Hematopoietic multipotent progenitor cell treated with erythropoietin and hydrocortisone succinate and interleukin-3 and kit ligand, for 8 days (in vitro differentiated cells): ENCODE measurements around the gene ZFYVE19.

ENCODE experiments used
- DNase-seq: peaks from one replicate; pipeline ENCODE4 v3.0.0-alpha.2; 2015

Gene ZFYVE19

DNA sequence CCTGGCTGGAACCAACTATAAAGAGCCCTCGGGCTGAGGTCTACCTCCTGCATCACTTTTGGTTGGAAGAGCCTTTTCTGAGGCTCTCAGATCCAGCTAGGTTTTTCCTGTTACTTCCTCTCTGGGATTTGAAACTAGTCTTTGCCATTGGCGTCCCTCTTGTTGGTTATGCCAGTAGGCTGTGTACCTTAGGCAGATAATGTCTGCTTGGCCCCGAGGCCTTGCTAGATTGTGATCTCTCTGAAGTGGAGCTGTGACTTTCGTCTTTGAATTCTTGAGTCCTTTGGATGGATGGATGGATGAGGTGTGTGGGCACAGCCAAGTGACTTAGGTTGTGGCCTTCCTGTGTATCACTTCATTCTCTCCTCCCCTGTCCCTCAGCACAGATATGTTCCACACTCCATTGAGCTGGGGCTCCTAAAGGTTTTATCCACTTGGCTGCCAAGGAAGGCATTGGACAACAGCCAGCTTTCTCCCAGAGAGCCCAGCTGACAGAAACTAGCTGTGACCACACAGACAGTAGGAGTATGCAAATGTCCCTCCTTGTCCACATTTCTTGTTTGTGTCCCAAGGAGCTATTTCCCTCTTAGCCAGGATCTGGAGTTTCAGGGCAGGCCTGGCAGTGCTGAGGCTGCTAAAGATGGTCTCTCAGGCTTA is 8.3 kb downstream of the ZFYVE19 start:
- DNase-seq = no peak

DNA sequence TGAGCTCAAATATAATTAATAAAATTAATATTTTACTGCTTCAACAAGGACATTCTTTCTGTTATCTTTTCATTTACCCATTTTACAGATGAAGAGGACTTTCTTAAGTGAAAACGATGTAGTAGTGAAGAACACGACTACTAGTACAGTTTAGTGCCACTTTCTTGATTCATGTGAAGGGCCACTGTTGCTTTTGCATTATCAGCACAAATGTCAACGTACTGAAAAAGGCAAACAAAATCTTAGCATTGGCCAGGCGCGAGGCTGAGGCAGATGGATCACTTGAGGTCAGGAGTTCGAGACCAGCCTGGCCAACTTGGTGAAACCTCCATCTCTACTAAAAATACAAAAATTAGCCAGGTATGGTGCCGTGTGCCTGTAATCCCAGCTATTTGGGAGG is 12.2 kb downstream of the ZFYVE19 start:
- DNase-seq = no peak

DNA sequence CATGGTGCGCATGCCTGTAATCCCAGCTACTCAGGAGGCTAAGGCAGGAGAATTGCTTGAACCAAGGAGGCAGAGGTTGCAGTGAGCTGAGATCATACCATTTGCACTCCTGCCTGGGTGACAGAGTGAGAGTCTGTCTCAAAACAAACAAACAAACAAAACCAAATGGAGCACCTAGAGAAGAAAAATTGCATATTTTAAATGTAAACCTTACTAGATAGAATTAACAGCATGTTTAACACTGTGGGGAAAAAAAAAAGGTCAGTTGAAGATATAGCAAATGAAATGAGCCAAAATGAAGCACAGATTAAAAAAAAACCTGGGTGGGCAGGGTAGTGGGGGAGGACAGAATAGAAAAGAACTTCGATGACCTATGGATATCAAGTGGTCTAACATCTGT is 14.3 kb downstream of the ZFYVE19 start:
- no peak for DNase-seq

DNA sequence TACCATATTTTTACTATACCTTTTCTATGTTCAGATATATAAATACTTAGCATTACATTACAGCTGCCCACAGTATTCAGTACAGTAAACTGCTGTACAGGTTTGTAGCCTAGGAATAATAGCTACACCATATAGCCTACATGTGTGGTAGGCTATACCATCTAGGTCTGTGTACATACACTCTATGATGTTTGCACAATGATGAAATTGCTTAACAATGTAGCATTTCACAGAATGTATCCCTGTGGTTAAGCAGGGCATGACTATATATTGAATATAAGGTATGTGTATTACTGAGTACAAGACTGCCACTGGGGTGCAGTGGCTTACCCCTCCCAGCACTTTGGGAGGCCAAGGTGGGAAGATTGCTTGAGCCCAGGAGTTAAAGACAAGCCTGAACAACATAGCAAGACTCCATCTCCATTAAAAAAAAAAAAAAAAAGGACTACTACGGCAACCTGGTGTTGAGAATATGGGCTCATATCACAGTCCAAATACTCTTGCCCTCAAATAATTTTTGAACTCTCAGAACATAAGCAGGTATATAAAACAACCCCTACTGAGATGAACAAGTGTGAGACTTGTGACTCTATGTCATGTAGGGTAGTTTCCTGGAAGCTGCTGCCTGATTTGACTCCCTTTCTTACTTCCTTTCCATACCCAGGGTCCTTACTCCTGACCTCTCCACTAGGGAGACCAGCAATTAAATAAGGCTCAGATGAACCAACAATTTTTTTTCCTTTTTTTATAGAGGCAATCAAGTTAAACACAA is 16.9 kb downstream of the ZFYVE19 start:
- no peak for DNase-seq

DNA sequence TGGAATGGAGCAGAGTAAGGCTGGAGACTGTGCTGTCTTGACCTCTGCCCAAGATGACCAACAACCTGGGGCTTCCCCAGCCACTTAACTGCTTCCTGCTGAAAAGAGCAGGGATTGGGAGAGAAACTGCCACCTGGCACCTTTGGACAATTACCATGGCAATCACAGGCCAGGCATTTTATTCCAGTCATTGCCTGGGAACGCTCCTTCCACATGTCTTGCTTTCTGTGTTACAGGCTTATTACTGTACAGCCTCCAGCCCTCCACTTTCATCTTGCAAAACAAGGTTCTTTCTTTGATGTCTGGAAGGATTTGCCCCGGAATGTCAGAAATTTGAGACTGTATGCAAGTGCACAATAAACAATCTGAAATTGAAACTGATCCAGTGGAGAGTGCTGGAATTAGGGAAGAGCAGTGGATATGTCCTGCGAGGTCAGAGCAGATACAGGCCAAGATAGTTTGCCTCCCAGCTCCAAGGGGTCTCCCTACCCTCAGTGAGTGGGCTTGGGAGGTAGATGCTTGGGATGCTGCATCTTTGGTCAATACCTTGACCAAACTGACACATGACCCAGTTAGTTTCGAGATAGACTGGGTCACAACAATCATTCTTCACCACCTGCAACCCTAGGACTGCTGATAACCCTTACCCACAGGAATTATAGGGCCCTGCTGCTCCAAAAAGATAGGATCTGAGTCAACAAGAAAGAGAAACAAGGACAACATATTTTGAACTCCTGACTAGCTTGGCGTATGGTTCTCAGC is 19.0 kb downstream of the ZFYVE19 start:
- DNase-seq = peak; percentile 72

DNA sequence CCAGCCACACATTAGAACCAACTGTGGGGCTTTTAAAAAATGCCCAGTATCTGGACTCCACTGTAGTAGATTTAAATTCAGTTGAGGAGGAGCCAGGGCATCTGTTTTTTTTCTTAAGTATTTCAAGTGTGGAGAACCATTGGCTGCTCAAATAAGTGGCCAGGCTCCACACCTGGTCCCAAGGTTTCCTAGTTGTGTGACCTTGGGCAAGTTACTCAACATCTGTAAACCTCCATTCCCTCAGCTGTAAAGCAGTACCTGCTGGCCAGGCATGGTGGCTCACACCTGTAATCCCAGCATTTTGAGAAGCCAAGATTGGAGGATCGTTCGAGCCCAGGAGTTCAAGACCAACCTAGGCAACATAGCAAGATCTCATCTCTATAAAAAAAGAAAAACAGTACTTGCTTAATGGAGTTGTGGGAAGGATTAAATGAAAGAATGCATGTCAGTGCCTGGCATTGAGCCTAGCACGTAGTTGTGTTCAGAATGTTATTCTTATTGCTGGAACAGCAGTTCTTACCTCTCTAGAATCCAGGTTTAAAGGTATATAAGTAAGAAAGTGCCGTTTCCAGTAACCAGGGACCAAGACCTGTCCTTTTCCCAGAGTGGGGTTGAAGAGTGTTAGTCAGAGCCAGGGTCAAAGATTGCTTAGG is 19.7 kb downstream of the ZFYVE19 start:
- no peak for DNase-seq

DNA sequence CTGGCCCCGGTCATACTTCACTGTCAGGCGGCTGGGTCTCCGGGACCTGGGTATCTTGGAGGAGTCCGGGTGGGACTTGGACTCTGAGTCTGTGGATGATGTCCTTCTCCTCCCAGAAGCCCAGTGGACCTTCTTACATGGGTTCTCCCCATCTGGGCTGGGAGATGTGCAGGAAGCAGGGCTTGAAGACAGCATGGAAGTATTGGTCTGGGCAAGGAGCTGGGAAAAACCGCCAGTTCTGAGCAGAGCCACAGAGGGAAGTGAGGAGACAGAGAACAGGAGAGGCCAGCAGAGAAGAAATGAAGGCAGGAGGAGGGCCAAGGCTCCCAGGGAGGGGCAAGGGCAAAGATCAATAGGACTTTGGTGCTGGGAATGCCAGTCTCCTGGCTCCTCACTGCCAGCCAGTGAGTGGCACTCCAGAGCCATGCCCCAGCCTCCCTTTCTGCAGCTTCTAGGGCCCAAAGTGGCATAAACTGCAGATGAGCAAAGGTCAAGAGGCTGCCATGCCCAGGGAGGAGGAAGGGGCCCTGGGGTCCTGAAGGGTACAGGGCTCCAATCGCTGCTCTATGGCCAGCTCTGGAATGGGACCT is 21.7 kb downstream of the ZFYVE19 start, which contains the start of gene PPP1R14D:
TSS of gene PPP1R14D (minus strand) at position 262 of the 590 bp plus-strand sequence. CDS start at position 195, 67 bp downstream.
- DNase-seq = no peak

DNA sequence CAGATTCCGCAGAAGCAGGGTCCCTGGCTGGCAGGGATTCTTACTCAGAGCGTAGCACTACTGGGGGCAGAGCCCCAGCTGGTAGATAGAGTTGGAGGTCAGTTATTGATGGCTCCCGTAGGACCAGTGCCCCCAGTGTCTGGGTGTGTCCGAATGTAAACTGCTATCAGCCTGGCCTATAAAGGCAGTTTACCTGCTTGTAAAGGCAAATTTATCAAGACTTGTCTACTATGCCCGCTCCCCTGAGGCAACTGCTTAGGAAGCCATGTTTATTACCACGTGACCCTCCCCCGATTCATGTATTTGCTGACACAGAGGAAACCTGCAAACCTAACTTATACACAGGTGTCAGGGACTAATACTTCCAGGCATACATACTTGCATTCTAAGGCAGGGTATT is 22.2 kb downstream of the ZFYVE19 start:
- DNase-seq = no peak

DNA sequence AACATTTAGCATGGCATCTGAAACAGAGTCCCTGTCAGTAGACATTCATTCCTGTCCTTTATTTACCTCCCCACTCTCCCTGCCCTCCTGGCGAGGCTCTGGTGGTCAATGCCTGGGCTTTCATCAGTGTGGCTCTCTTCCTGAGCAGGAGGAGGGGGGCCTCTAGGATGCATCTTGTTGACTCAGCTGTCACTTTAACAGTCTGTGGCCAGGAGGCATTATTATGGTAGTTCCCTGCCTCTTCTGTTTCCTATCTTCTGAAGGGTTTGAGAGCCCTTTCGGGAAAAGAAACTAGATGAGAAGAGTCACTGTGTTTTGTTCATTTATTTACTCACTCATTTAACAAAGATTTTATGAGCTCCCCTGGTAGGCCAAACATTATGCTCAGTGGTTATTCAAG is 24.0 kb downstream of the ZFYVE19 start:
- DNase-seq = no peak

DNA sequence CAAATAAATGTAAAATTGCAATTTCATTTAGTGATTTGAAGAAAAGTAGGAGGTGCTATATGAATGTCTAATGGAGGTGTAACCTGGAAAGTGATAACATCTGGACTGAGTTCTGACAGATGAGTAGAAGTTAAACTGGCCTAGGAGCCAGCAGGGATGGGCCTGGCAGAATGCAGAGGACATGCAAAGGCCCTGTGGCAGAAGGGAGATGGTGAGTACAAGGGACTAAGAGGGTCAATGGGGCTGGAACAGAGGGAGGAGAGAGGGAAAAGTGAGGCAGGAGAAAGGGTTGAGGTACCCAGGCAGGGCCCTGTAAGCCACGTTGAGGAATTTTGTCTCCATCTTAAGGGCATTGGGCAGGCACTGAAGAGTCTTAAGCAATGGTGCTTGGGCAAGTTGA is 25.0 kb downstream of the ZFYVE19 start:
- no peak for DNase-seq

DNA sequence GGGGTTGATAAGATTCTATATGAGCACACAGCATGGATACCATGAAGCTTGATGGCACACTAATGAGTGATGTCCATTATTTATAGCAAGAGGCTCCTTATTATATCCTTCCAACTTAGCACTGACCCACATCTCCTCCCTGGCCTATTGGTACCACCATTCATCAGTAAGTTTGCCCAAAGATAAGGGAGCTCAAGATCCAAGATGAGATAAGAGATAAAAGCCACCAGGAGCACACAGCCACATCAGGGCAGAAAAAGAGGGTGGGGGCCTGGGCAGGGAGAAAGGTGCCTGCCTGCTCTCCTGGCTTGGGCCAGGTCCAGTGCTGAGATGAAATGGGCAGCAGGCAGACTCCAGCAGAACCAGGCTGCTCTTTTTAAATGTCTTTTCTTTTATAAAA is 26.0 kb downstream of the ZFYVE19 start:
- DNase-seq = no peak

DNA sequence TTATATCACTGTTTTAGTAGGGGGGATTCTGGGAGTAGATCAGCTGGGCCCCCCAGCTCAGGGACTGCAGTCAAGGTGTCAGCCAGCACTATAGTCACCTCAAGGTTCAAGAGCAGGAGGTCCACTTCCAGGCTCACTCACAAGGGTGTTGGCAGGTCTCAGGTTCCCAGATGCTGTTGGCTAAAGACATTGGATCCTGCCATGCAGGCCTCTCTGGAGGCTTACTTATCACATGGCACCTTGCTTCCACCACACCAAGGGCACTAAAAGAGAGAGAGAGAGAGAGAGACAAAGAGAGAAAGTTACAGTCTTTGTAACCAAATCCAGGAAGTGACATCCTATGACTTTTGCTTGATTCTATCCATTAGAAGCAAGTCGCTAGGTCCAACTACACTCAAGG is 29.1 kb downstream of the ZFYVE19 start:
- DNase-seq = peak; percentile 21

DNA sequence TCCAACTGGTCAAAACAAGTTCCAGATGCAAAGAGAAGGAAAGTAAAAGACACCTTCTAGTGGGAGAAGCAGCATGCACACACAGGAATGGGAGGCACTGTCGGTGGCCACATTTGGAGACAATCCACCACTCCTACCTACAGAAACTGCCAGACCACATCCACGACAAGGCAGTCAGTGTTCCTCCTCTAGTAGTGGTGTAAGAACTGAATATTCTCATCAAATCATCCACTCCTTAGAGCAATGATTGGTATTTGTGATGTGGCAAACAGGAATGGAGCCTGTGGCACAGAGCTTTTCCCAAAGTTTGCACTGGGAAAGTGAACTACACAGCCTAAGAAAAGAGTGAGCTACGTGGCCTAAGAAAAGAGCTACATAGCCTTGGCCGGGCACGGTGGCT is 31.9 kb downstream of the ZFYVE19 start:
- no peak for DNase-seq

DNA sequence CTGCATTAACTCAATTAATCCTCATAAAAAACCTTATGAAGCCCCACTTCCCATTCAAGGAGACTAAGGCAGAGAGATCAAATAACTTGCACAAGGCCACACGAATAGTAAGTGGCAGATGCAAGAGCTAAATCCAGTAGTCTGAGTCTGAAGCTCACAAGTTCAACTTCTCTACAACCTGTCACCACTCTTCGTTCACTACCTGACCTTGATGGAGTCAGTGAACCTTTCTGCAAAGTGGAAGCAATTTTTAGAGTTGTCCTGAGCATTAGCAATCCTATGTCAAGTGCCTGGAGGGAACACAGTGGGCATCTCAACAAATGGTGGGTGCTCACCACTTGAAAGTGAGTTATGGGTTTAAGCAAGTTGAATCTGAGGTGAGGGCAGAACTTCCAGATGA is 34.9 kb downstream of the ZFYVE19 start:
- no peak for DNase-seq

DNA sequence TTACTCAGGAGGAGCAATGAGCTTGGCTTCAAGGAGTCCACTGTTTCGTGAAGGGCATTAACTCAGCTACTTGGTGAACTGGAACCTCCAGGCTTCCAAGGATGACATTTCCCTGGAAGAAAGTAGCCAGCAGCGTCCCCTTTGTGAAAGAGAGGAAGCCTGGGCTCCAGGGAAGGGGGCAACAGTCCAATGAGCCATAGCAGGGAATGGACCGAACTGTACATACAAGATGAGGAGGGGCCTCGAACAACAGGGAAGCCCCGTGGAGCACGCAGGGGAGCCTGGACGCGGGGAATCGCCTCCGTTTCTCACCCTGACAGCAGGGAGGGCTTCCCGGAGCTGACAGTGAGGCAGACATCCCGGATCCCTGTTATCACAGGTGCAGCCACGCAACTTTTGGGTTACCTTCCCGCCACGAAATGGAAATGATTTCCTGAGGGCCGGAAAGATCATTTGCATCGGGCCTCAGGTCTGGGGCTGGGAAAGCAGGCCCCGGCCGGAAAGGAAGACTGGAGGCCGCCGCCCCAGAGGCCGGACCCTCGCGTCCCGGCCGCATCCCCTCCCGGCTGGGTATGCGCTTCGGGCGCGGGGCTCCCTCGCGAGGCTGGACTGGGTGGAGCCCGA is 36.5 kb downstream of the ZFYVE19 start:
- DNase-seq = no peak

DNA sequence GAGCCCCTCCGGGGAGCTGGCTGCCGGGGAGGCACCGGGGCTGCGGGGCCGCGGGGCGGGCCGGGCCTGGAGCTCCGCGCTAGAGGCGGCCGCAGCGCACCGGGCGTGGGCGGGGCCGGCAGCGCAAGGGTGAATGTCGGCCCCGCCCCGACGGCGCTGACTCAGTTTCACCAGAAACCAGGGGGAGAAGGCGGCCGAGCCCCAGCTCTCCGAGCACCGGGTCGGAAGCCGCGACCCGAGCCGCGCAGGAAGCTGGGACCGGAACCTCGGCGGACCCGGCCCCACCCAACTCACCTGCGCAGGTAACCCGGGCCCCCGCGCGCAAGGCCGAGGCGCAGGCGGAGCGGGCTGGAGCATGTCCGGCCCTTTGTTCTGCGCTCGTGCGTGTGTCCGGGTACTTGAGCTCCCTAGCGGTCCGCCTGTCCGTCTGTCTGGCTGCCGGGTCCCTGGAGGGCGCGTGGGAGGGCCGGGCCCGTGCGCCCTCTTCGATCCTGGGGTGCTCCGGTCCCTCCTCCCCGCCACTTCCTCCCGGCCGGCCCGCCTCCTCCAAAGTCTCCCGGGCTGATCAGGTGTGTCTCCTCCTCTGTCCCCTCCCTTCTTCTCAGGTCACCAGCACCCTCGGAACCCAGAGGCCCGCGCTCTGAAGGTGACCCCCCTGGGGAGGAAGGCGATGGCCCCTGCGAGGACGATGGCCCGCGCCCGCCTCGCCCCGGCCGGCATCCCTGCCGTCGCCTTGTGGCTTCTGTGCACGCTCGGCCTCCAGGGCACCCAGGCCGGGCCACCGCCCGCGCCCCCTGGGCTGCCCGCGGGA is 37.2 kb downstream of the ZFYVE19 start, which contains the start of gene SPINT1:
TSS of gene SPINT1 (plus strand) at position 164 of the 811 bp plus-strand sequence. CDS start at position 671, 507 bp downstream.
- DNase-seq = no peak

DNA sequence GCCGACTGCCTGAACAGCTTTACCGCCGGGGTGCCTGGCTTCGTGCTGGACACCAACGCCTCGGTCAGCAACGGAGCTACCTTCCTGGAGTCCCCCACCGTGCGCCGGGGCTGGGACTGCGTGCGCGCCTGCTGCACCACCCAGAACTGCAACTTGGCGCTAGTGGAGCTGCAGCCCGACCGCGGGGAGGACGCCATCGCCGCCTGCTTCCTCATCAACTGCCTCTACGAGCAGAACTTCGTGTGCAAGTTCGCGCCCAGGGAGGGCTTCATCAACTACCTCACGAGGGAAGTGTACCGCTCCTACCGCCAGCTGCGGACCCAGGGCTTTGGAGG is 37.8 kb downstream of the ZFYVE19 start:
- DNase-seq = peak; percentile 22

DNA sequence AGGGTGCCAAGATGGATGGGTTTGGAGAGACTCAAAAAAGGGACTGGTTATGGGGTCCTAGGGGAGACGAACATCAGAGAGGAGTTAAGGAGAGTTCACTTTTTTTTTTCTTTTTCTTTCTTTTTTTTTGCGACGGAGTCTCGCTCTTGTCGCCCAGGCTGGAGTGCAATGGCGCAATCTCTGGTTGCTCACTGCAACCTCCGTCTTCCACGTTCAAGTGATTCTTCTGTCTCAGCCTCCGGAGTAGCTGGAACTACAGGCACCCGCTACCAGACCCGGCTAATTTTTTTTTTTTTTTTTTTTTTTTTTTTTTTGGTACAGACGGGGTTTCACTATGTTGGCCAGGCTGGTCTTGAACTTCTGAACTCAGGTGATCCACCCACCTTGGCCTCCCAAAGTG is 38.1 kb downstream of the ZFYVE19 start:
- no peak for DNase-seq

DNA sequence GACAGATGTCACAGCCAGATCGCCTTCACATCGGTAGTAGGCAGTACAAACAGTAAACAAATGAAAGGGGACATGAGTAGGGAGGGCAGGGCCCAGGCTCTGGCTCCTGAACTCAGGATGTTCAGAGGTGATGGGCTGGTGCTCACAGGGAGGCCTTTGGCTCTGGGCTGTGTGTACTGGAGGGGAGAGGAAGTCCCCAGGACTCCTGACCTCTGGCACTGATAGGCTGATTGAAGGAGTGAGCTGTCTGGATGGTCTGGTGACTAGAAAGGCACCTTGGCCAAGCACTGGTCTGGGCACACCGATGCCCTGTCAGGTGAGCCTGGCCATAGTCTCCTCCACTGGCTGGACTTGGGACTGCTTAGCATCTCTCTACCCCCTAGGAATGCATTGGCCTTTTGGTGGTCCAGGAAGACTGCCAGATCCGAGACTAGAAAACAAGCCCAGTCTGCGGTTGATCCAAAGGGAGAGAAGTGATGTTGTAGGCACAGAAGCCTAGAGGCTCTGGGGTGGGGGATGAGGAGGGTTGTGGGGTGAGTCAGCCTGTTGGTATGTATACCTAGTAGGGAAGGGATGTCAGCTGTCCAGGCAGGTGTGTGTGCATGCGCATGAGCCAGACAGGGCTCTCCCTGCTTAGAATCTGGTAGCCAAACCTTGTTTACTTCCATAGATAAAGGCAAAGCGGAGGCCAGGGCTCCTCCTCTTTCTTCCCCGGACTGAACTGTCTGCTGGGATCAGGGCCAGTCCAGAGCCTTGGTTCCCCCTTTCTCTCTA is 38.8 kb downstream of the ZFYVE19 start:
- no peak for DNase-seq

DNA sequence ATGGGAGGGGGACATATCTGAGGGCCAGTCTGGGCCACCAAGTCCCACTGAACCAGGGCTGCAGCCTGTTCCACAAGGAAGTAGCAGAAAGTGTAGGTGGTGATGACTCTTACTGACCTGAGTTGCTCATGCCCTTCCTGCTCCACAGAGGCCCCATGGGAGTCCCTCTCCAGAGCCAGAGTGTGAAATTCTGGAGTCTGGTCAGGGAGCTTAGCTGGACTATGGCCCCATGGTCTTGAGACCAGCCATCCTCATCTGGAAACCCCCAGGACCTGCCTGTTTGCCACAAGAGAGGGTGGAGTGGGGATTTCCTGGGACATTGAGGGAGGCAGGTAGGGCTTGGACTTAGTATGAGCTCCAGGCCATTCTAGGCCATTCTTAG is 39.9 kb downstream of the ZFYVE19 start:
- no peak for DNase-seq
